ENCODE measurements around the gene CLDN11. TPM values are rescaled to one million over a fixed set of nuclear protein-coding genes. Genes with fewer than 3 reads are reported as not detected.

CLDN11 gene
- 267 and 272 TPM in 2 replicates for total RNA-seq

GRCh38 chr3:170418422-170419398 lies at the start of gene CLDN11:
Gene CLDN11, plus strand, starts transcription at chr3:170418868. Its CDS starts 199 bp downstream, at chr3:170419067.

Other genes with a start within 250 kb of the CLDN11 start
- 10.9 and 14.4 TPM in 2 replicates for gene PHC3, start 237.1 kb upstream of the CLDN11 start, total RNA-seq
- gene PRKCI, start 196.4 kb upstream of the CLDN11 start, total RNA-seq: 29.0 and 32.6 TPM in 2 replicates
- 4.0 and 5.4 TPM in 2 replicates for gene SKIL, start 61.2 kb upstream of the CLDN11 start, total RNA-seq
- 0.30 and 0.34 TPM in 2 replicates for gene SLC7A14, start 167.2 kb downstream of the CLDN11 start, total RNA-seq

Data from bronchus fibroblast of lung (primary cell).